GM18520 (cell line): Measurements from ENCODE around the gene EMILIN2.

Experiments
- ATAC-seq: cut with Tn5 transposase; IDR thresholded peaks from one replicate; pipeline ENCODE4 v1.9.1; 2021; ENCODE audit not compliant: unreplicated experiment

Gene EMILIN2

DNA sequence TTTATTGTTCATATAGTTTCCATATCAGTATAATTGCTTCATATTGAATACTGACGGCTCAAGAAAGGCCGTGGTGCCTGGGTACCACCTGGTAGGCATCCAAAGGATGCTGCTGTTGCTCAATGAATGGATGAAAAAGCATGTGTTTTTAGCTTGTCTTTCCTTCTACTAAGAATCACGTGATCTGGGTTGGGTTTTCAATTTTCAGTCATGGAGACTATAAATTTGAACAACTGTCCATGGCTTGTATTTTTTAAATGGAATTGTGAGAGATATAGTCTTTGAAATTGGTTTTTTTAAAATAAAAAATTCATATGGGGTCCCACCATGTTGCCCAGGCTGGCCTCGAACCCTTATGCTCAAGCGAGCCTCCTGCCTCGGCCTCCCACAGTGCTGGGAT is 25.3 kb downstream of the EMILIN2 start:
- no peak for ATAC-seq

DNA sequence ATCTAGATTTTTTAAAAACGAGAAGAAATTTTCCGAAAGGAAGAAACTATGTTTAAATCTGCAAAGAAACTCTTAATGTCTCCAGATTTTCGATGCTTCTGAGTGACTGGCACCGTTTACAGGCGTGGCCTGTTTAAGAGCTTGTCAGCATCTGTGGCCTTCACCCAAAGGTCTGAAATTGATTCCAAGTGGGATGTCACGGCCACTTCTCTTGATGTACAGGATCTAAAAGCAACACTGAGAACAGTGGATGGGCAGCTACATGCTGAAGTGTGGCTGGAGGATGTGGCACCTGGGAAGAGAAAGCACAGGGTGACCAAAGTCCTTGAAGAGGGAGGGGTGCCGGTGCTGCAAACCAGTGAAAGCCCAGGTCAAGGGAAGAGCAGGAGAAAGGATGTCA is 28.0 kb downstream of the EMILIN2 start:
- no peak for ATAC-seq

DNA sequence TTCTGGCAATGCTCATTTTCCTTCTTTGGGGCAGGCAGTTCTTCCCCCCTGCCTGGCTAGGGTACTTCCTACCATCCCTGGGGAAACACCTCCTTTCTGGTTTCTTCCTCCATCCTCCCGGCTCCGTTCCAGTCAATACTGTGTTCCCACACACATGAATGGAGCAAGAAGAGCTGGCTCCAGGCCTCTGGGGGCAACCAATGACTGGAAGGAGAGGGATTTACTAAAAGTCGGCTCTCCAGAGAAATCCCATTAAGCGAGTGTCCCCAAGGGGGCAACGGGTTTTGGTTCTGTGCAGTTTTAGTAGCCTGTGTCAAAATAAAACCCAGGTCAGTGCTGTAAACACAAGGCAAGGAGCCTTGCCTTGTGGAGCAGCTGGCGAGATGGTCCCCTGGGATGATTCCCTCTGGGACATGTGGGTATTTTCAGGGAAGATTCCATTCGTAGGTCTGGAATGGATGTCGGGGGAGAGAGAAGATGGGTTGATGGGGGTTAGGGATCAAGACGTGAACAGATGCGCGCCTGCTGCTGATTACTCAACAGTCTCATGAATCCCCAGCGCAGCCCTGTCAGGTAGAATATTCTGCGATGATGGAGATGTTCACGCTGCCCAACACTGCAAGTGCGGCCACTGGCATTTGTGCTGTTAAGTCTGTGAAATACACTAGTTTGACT is 32.0 kb downstream of the EMILIN2 start:
- no peak for ATAC-seq

- no peak for ATAC-seq
These were observed 33.1 kb downstream of the EMILIN2 start for GRCh38 chr18:2879889-2880288.

GRCh38 chr18:2880473-2880872 is 33.7 kb downstream of the EMILIN2 start:
- ATAC-seq, result no peak

DNA sequence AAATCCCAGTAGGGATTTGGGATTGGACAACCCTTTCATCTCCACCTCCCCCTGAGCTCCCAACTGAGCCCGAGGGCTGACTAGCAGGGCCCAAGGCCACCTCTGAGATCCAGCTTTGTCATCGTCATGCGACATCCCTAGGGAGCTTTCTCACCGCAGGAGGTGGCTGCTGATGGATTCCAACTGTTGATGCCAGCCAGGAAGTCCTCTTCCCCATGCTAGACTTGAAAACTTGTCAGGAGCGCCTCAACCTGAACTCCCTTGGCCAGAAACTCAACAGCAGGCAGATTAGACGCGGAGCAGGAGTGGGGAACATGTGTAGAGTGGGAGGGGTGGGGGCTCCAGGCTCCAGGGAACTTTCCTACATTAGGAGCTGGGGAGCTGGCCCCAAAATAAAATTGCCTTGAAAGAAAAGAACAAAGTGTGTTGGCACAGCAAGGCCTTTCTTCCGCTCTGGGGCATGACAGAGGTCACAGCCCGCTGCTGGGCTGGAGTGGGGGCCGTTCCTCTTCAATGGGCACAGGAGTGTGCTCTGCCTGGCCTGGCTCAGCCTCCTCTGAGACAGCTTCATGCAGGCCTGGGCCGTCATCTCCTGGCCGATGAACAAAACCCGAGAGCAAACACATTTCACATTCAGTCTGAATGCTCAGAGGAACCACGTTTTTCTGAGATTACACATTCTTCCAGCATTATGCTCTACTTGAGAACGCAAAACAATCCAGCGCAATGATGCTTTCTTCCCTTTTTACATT is 34.5 kb downstream of the EMILIN2 start:
- ATAC-seq, result no peak

- ATAC-seq, result no peak
These were observed 35.0 kb downstream of the EMILIN2 start for GRCh38 chr18:2881840-2882195.

GRCh38 chr18:2882201-2882600 is 35.4 kb downstream of the EMILIN2 start:
- no peak for ATAC-seq

- no peak for ATAC-seq
These were observed 36.4 kb downstream of the EMILIN2 start for GRCh38 chr18:2883076-2883735.

DNA sequence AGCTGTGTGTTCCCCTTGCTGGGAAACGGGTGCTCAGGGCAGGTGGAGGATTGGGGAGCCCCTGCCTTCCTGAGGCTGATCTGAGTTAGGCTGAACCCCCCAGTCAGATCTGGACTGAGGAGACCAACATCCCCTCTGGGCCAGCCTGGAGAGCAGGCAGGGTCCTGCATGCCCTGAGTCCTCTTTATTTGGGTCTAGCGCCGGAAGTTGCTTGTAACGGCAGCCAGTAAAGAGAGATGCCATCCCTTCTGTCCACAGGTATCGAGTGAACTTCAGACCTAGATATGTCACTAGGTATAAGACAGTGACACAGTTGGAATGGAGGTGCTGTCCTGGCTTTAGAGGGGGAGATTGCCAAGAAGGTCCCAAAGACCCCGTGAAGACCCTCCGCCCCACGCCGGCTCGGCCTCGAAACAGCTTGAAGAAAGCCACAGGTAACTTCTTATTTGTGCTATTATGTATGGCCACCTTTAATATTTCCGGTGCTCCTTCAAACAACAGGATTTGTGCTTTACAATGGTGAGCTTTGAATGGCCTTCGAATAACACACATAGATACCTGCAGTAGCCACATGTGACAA is 38.0 kb downstream of the EMILIN2 start:
- ATAC-seq, result no peak

DNA sequence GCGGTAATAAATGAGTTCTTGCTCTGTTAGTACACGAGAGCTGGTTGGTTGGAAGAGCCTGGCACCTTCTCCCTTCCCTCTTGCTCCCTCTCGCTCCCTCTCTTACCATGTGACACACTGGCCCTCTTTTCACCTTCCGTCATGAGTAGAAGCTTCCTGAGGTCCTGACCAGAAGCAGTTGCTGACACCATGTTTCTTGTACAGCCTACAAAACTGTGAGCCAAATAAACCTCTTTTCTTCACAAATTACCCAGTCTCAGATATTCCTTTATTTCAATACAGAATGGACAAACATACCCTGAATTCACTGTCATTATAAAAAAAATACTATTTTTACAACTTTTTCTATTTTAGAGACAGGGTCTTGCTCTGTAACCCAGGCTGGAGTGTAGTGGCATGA is 40.7 kb downstream of the EMILIN2 start:
- ATAC-seq, result no peak

GRCh38 chr18:2889761-2890192 is 43.0 kb downstream of the EMILIN2 start:
- no peak for ATAC-seq

GRCh38 chr18:2890606-2891005 is 43.8 kb downstream of the EMILIN2 start:
- no peak for ATAC-seq

- ATAC-seq, result no peak
These were observed 45.0 kb downstream of the EMILIN2 start for GRCh38 chr18:2891526-2892431.

- no peak for ATAC-seq
These were observed 46.2 kb downstream of the EMILIN2 start for GRCh38 chr18:2893056-2893455.

- ATAC-seq, result no peak
These were observed 46.9 kb downstream of the EMILIN2 start for GRCh38 chr18:2893676-2894075.

GRCh38 chr18:2894131-2894840 is 47.5 kb downstream of the EMILIN2 start:
- no peak for ATAC-seq

DNA sequence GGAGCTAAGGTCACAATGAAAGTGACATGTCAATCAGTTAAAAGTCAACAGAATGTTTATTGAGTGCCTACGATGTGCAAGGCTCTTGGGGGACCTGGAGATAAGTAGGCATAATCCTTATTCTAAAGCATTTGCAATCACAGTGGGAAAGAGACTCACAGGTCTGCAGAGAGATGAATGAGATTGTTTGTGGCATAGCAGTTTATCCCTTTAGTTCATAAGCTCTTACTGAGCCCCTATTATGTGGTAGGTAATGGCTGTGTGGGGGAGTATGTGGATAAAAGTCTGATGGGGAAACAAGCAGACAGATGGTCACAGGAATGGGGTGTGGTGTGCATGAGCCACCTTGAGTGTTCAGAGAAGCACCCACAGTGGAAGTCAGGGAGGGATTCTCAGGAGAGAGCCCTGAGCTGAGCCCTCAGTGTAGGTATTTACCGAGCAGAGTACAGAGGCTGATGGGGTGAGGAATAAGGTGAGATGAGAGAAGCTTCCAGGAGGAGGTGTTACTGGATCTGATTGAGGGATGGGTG is 48.1 kb downstream of the EMILIN2 start:
- ATAC-seq, result no peak

DNA sequence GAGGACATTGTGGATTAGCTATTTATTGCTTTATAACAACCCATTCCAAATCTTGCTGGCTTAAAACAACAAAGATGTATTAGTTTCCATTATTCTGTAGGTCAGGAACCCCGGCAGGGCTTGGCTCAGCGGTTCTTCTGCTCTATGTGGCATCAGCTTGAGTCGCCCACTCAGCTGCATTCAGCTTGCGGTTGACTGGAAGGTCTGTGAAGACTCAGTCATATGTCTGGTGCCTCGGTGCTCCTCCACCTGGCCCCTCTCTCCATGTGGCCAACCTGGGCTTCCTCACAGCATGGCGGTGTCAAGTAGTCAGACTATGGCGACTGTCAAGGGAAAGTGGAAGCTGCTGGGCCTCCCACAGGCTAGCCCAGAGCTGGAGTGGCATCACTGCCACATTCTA is 48.6 kb downstream of the EMILIN2 start:
- ATAC-seq, result no peak

GRCh38 chr18:2896990-2897389 is 50.2 kb downstream of the EMILIN2 start:
- no peak for ATAC-seq
